ENCODE data around the gene IL1B.
"Not testable (repeated sequence)": the region's sequence is repeated elsewhere in the genome, so short reads cannot be mapped to it uniquely, and the experiment has no call there.

IL1B gene

GRCh38 chr2:112833976-112834375 lies 2.6 kb downstream of the IL1B start:
- TF ChIP-seq, protein P1, sequence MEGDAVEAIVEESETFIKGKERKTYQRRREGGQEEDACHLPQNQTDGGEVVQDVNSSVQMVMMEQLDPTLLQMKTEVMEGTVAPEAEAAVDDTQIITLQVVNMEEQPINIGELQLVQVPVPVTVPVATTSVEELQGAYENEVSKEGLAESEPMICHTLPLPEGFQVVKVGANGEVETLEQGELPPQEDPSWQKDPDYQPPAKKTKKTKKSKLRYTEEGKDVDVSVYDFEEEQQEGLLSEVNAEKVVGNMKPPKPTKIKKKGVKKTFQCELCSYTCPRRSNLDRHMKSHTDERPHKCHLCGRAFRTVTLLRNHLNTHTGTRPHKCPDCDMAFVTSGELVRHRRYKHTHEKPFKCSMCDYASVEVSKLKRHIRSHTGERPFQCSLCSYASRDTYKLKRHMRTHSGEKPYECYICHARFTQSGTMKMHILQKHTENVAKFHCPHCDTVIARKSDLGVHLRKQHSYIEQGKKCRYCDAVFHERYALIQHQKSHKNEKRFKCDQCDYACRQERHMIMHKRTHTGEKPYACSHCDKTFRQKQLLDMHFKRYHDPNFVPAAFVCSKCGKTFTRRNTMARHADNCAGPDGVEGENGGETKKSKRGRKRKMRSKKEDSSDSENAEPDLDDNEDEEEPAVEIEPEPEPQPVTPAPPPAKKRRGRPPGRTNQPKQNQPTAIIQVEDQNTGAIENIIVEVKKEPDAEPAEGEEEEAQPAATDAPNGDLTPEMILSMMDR (IDR thresholded peaks at IDR 0.05; ENCODE audit: low read depth, low read length), result no peak
- H3K4me3 ChIP-seq (replicated peaks in 1 of 2; ENCODE audit: low read depth in 2 of 2, low read length in 2 of 2), result peak overlapping the region in 1 of 2 donors; percentile 50
- no peak for DNase-seq (ENCODE audit: low read depth in 2 of 2)

- H3K4me3 ChIP-seq (replicated peaks in 1 of 2; ENCODE audit: low read depth in 2 of 2, low read length in 2 of 2), result not testable (repeated sequence)
- peak in 1 of 2 donors; percentile 42 for DNase-seq (ENCODE audit: low read depth in 2 of 2)
Measured at GRCh38 chr2:112833639-112833931, 3.0 kb downstream of the IL1B start.

GRCh38 chr2:112832841-112833638 lies 3.5 kb downstream of the IL1B start:
- DNase-seq (ENCODE audit: low read depth in 2 of 2), result no peak
- H3K4me3 ChIP-seq (replicated peaks in 1 of 2; ENCODE audit: low read depth in 2 of 2, low read length in 2 of 2), result no peak overlapping the region
- TF ChIP-seq, protein P1 (IDR thresholded peaks at IDR 0.05; ENCODE audit: low read depth, low read length), result no peak

DNA sequence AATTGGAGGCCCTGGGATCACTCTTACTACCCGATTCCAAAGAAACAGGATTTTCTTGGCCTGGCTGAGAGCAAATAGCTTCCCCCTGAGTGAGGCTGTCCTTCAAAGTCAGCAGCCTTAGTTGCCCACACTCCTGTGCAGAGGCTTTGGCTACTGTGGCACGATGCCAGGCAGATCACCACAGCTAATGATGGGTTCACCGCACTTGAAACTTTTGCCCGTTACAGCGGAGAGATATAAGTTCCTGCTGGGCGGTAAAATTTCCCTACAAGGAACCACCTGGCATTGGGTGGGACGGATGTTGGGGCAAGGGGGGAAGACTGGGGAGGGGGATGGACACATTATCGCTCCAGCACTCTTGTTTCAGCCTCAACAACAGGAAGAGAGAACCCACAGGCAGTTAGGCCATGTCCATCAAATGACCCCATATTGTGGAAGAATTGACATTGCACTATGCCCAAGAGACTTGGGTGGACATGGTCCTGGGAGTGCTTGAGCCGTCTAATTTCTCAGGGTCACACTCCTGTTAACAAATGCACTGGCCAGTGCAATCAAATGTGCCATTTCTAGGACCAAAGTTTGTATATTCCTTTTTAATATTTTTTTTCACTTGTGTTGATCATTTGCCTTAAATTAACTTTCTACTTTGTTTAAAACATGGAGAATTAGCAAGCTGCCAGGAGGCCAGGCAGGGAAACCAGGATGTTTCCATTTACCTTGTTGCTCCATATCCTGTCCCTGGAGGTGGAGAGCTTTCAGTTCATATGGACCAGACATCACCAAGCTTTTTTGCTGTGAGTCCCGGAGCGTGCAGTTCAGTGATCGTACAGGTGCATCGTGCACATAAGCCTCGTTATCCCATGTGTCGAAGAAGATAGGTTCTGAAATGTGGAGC lies 4.4 kb downstream of the IL1B start:
- DNase-seq (ENCODE audit: low read depth in 2 of 2), result peak in 1 of 2 donors; percentile 27
- TF ChIP-seq, protein P1 (IDR thresholded peaks at IDR 0.05; ENCODE audit: low read depth, low read length), result no peak
- no peak overlapping the region for H3K4me3 ChIP-seq (replicated peaks in 1 of 2; ENCODE audit: low read depth in 2 of 2, low read length in 2 of 2)

GRCh38 chr2:112831513-112831845 lies 5.1 kb downstream of the IL1B start:
- peak in 1 of 2 donors; percentile 36 for DNase-seq (ENCODE audit: low read depth in 2 of 2)
- H3K4me3 ChIP-seq (replicated peaks in 1 of 2; ENCODE audit: low read depth in 2 of 2, low read length in 2 of 2), result no peak overlapping the region
- TF ChIP-seq, protein P1 (IDR thresholded peaks at IDR 0.05; ENCODE audit: low read depth, low read length), result no peak

GRCh38 chr2:112830682-112831512 lies 5.7 kb downstream of the IL1B start:
- no peak overlapping the region for H3K4me3 ChIP-seq (replicated peaks in 1 of 2; ENCODE audit: low read depth in 2 of 2, low read length in 2 of 2)
- DNase-seq (ENCODE audit: low read depth in 2 of 2), result no peak
- TF ChIP-seq, protein P1 (IDR thresholded peaks at IDR 0.05; ENCODE audit: low read depth, low read length), result no peak
